ENCODE data around the gene GBGT1. TPM values are rescaled to one million over a fixed set of nuclear protein-coding genes. Genes with fewer than 3 reads are reported as not detected.
A peak's percentile ranks its signal among the peaks of the same experiment; 100 is the strongest.

GBGT1 gene
- total RNA-seq, 1 donor from 2014 or later = 8.1 TPM

GRCh38 chr9:133143639-133144141 lies 20.0 kb downstream of the GBGT1 start:
- DNase-seq = no peak

DNA sequence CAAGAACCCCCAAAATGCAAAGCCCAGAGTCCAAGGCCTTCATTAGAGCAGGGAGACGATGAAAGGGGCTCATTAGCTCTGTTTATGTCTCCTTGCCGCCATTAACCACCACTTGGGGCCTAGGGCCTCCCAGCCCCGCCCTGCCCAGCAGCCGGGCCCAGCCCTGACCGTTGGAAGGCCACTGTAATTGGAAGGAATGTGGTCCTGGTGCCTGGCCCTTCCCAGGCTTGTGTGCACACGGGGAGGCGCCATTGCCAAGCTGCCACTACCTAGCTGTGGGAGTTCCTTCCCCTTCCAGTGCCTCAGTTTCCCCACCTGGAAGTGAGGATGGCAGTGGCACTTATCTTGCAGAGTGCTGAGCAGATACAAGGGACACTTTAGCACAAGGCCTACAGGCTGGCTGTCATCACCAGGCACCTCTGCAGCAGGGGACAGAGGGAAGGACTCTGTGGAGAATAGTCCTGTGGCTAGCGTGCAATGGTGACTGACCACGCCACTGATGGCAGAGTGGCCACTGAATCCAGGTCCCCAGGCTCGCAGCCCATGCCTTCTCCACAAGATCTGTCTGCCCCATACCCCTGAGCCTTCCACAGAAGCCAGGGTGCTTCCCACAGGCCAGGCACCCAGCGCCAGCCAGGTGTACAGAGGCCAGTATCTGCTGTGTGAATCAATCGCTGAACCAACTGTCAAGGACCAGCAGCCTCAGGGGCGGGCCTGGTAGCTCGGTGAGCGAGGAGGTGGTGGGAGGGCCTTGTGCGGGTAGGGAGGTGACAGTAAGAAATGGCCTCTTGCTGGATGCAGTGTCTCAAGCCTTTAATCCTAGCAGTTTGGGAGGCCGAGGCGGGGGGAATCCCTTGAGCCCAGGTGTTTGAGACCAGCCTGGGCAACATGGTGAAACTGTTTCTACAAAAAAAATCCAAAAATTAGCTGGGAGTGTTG lies 20.8 kb downstream of the GBGT1 start:
- DNase-seq = no peak

- DNase-seq = no peak
Measured at GRCh38 chr9:133141833-133142595, 21.7 kb downstream of the GBGT1 start.

- no peak for DNase-seq
Measured at GRCh38 chr9:133140606-133141005, 23.1 kb downstream of the GBGT1 start.

DNA sequence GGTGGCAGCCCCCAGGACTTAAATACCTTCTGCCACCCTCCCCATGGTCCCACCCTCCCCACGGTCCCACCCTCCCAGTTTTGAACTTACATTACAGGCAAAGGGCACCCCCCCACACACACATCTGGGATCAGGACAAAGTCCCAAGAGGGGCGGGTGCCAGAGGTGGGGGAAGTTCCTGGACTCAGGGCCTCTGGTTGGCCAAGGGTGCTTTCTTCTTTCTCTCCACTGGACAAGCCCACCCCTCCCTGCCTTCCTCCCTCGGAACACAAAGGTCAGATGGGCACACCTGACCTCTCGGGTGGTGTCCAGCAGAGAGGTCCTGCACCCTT lies 23.6 kb downstream of the GBGT1 start:
- no peak for DNase-seq

DNA sequence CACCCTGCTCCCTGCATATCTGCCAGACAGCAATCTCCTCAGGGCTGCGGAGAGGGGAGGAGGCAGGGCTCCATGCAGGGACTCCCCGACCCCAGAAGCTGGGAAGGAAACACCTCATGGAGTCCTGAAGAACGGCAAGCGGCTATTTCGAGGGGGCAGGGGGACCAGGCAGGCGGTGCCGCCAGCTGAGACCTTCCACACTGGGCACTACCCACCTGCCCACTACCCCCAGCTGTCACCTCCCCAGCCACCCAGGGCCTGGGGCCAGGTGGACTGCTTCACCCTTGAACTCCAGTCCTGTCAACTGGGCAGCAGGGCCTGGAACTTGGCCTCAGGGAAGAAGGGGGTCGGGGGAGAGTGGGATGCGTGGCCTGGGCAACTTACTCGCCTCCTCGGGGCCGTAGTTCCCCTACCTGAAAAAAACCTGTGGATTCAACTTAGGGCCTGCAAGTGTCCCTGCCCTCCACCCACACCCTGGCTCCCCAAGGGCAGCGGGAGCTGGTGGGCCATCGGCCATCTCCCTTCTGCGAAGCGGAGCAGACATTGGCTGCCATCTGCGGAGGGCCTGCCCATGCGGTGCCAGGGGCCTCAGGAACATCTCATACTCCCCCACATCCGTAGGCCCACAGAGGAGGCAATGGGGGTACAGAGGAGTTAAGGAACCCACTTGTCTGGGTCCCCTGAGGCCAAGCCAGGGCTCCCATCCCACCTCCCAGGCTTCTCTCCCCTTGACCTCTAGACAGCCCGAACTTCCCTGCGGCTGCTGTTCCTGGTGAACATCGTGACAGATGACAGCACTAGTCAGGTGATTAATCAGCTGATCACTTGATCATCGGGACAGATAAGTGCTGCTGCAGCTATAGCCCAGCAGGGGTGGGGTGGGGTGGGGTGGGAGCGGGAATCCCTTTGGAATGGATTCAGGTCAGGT lies 24.2 kb downstream of the GBGT1 start:
- DNase-seq = no peak

GRCh38 chr9:133137451-133138231 lies 26.1 kb downstream of the GBGT1 start:
- DNase-seq = peak; percentile 83

- no peak for DNase-seq
Measured at GRCh38 chr9:133135146-133135745, 28.5 kb downstream of the GBGT1 start.

GRCh38 chr9:133134388-133135145 lies 29.1 kb downstream of the GBGT1 start:
- DNase-seq = no peak

DNA sequence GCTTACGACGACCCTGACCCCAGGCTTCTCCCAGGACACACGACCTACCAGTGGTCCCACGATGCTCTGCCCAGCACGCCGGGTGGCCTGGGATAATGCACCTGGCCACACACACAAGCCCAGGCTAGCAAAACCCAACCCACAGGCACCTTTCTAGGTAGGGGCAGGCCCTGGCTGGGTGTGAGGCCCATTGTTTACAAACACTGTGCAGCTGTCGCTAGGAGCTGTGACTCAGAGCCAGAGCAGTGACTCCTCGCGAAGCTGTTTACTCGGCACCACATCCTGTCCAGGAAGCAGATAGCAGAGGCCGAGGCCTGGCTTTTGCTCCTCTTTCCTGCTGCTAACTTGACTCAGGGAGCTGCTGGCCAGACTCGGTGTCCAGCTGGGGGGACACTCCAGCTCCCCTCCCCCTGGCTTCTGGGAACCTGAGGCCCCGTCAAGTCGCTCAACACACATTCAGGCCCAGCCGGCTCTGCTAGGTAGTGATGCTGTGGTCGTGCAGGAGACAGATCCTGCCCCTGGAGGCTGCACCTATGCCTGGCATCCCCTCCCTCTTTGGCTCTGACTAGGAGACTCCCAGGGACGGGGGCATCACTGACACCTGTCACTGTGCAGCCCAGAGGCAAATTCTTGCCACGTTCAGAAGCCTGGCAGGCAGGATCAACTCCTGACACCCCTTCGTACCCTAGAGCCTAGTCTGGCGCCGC lies 29.9 kb downstream of the GBGT1 start:
- DNase-seq = peak; percentile 77

DNA sequence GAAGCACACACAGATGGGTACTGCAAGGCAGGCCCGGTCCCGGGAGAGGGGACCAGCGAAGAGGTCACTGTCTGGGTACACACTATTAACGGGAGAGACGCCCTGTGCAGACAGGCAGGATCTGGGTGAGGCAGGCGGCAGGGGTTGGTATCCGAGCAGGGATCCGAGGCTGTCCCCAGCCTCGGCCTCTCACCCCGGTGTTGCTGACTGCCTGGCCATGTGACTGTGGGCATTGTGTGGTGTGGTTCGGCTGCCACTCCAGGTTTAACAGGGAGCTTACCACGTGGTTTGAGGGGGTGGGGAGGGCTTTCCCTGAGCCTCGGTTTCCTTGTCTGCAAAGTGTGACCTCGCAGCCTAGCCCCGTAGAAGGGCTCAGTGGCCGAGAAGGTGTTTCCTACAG lies 31.5 kb downstream of the GBGT1 start:
- DNase-seq = no peak

- no peak for DNase-seq
Measured at GRCh38 chr9:133131506-133131905, 32.2 kb downstream of the GBGT1 start.

DNA sequence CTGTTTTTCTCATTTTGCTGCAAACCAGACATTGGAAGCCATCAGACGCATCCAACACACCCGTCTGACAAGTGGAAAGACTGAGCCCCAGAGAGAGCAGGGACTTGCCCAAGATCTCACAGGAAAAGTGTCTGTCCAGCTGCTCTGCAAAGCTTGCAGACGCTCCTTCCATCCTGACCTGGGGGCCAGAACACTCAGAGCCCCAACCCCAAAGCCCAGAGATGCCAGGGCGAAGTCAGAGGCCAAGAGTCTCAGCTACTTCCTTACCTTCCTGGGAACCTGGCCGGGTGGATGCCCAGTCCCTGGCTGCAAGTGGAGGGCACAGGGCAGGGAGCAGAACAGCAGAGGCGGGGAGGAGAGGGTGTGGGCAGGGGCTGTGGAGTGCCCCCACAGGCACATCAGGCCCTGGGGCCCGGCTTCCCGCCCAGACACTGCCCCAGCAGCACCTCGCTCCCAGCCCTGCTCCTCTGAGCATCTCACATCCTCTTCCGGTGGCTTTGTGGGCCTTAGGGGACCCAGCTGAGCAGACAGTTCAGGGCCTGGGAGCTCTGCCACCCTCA lies 32.9 kb downstream of the GBGT1 start:
- DNase-seq = no peak

DNA sequence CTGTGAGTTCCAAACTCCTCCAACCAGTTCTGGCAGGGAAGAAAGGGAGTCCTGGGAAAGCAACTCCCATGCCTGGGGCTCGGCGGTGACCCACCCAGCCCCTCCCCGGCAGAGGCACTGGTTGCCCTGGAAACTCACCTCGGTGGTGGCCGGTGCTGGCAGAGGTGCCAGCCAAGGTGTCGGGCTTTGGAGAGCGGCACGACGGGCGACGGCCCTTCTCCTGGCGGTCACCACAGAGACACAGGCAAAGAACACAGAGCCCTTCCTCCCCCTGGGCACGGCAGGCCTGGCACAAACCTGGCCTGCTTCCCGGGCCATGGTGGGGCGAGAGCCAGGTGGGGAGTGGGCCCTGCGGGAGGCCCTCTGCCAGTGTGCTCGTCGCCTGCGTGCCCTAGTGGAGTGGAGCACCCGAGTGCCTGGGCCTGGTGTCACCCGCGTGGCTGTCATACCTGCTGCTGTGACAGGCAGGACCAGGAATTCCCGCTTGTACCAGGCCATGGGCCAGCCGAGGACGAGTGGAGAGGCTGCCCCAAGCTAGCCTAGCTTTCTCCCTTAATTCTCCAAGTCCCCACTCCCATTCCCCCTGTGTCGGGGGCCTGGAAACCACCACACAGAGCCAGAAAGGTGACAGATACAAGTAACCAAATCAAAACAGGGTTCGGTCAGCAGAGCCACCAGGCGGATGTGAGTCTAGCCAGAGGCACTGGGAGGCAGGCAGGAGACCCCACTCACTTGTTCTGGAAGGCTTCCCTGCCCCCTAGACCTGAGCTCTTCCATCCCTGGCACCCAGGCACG lies 34.5 kb downstream of the GBGT1 start:
- DNase-seq = no peak

DNA sequence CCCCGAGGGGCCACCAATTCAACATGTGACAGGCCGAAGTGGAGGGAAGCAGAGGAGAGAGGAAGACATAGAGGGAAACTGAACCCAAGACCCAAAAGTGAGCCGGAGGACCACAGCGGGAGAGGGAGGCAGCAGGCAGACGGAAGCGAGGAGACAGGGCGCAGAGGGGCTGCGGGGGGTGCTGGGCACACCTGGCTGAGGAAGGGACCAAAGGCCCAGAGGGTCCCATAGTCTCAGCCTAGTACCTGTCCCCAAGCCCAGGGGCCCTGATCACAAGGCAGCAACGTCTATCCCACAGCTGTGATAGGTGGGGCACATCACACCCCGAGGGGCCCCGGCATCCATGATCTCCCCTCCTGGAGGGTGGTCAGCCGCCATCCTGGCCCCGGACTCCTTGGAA lies 35.6 kb downstream of the GBGT1 start:
- no peak for DNase-seq

DNA sequence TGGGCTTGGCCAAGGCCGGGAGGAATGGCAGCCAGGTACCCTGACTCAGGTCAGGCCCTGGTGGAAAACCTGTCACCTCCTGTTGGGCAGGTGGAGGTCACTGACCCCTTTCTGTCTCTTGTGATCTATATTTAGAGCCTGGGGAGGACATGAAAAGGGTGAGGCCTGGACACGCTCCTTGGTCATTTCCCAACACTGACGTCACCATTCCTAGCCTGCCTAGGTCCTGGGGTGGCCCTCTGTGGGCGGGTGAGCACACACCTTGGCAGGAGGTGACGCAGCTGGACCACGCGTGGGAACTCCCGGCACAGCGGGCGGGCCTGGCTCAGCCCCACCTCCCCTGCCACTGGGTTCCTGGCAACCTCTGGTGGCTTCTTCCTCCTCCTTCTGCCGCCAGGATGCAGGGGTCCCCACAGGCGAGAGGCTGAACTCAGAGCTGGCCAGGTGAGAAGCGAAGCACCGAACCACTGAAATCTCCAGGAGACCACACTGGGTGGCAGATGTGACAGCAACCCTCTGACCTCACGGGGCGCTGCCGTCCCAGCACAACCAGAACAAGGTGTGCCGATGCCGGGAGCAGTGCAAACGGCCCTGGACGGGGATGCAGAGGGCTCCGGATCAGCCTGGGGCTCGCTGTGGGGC lies 36.3 kb downstream of the GBGT1 start:
- DNase-seq = no peak

DNA sequence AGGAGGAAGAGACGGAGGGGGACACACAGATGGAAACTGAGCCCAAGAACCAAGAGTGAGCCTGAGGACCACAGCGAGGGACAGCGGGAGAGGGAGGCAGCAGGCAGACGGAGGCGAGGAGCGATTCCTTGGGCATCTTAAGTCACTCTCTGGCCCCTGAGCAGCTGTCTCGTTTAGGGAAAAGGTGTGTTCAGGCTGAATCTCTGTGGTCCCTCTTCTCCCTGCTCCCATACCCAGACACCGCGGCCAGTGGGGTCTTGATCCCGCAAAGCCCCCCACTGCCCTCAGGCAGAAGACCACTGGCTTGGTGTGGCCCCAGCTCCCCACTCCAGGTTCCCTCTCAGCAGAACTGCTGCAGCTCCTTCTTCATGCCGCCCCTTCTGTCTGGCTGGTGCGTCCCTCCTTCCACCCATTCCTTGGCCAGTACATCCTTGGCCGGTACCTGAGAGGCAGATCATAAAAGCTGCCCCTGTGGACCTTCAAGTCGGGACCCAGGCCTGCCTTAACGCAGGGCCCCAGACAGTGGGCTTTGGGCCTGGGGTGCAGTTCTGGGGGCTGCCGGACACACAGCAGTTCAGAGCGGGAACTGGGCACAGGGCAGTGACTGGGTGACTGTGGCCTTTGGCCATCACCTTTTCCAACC lies 36.9 kb downstream of the GBGT1 start:
- no peak for DNase-seq

Measured in occipital lobe (tissue), 2 donors.